GM21723 (cell line): ENCODE measurements around the gene IFITM10.

Source experiments
- ATAC-seq: cut with Tn5 transposase; IDR thresholded peaks from one replicate; pipeline ENCODE4 v1.9.1; 2021; ENCODE audit warnings: mild to moderate bottlenecking, moderate library complexity; ENCODE audit not compliant: unreplicated experiment

The IFITM10 gene

GRCh38 chr11:1742371-1742770, 8.0 kb downstream of the IFITM10 start:
- no peak for ATAC-seq

GRCh38 chr11:1741741-1742140, 8.7 kb downstream of the IFITM10 start:
- no peak for ATAC-seq

GRCh38 chr11:1740786-1741530, 9.4 kb downstream of the IFITM10 start:
- ATAC-seq: no peak

GRCh38 chr11:1739576-1739975, 10.8 kb downstream of the IFITM10 start:
- ATAC-seq: no peak

GRCh38 chr11:1738380-1738779, 12.0 kb downstream of the IFITM10 start:
- no peak for ATAC-seq

- ATAC-seq: no peak
These were observed 13.2 kb downstream of the IFITM10 start for GRCh38 chr11:1737080-1737757.

- ATAC-seq: no peak
These were observed 13.9 kb downstream of the IFITM10 start for GRCh38 chr11:1736447-1736992.

GRCh38 chr11:1735271-1735670, 15.1 kb downstream of the IFITM10 start:
- no peak for ATAC-seq

GRCh38 chr11:1734641-1735081, 15.7 kb downstream of the IFITM10 start:
- no peak for ATAC-seq

GRCh38 chr11:1733716-1734640, 16.4 kb downstream of the IFITM10 start:
- no peak for ATAC-seq

- no peak for ATAC-seq
These were observed 17.2 kb downstream of the IFITM10 start for GRCh38 chr11:1733009-1733715.

GRCh38 chr11:1732418-1733008, 17.9 kb downstream of the IFITM10 start:
- ATAC-seq: no peak

GRCh38 chr11:1731451-1732059, 18.8 kb downstream of the IFITM10 start:
- no peak for ATAC-seq

- no peak for ATAC-seq
These were observed 20.3 kb downstream of the IFITM10 start for GRCh38 chr11:1730059-1730629.

- ATAC-seq: no peak
These were observed 20.7 kb downstream of the IFITM10 start for GRCh38 chr11:1729692-1730011.

GRCh38 chr11:1728931-1729691, 21.3 kb downstream of the IFITM10 start:
- no peak for ATAC-seq

GRCh38 chr11:1728301-1728700, 22.1 kb downstream of the IFITM10 start:
- no peak for ATAC-seq

- no peak for ATAC-seq
These were observed 22.5 kb downstream of the IFITM10 start for GRCh38 chr11:1727861-1728260.
